H9 (cell line): ENCODE data around the gene ADAT2. TPM values are rescaled to one million over a fixed set of nuclear protein-coding genes. Genes with fewer than 3 reads are reported as not detected.

Experiments used
- DNase-seq: peaks from one replicate; pipeline ENCODE4 v3.0.0-alpha.2; 2017
- H2AFZ ChIP-seq: one replicate; pipeline ENCODE4 v1.6.1; 2013; ENCODE audit warnings: mild to moderate bottlenecking, low read length, control low read depth, moderate library complexity
- H2AK5ac ChIP-seq: 2 replicates; pipeline ENCODE4 v1.6.1; 2013; ENCODE audit warnings: low read length, control low read depth, mixed read lengths; ENCODE audit not compliant: insufficient read length
- H2BK120ac ChIP-seq: one replicate; pipeline ENCODE4 v1.6.1; 2013; ENCODE audit warnings: low read depth, mild to moderate bottlenecking, low read length, control low read depth, inconsistent platforms; ENCODE audit not compliant: poor library complexity, severe bottlenecking
- H2BK12ac ChIP-seq: 2 replicates; pipeline ENCODE4 v1.6.1; 2013; ENCODE audit warnings: low read length, control low read depth, mixed read lengths, low read depth; ENCODE audit not compliant: insufficient read length
- H2BK15ac ChIP-seq: 2 replicates; pipeline ENCODE4 v1.6.1; 2013; ENCODE audit warnings: low read depth, low read length, control low read depth
- H2BK20ac ChIP-seq: one replicate; pipeline ENCODE4 v1.6.1; 2013; ENCODE audit warnings: low read depth, mild to moderate bottlenecking, low read length, control low read depth, inconsistent platforms; ENCODE audit not compliant: poor library complexity, severe bottlenecking
- H2BK5ac ChIP-seq: 2 replicates; pipeline ENCODE4 v1.6.1; 2013; ENCODE audit warnings: low read length, control low read depth, mixed read lengths; ENCODE audit not compliant: insufficient read length
- H3K14ac ChIP-seq: 2 replicates; pipeline ENCODE4 v1.6.1; 2013; ENCODE audit warnings: low read length, control low read depth; ENCODE audit not compliant: insufficient read depth
- H3K18ac ChIP-seq: 2 replicates; pipeline ENCODE4 v1.6.1; 2013; ENCODE audit warnings: low read depth, mild to moderate bottlenecking, mixed read lengths, low read length, control low read depth; ENCODE audit not compliant: insufficient read length
- H3K23ac ChIP-seq: 2 replicates; pipeline ENCODE4 v1.6.1; 2013; ENCODE audit warnings: low read length, control low read depth, mixed read lengths, low read depth; ENCODE audit not compliant: insufficient read length
- H3K23me2 ChIP-seq: 2 replicates; pipeline ENCODE4 v1.6.1; 2013; ENCODE audit warnings: low read depth, mild to moderate bottlenecking, mixed read lengths, low read length, control low read depth; ENCODE audit not compliant: insufficient read length, poor library complexity, severe bottlenecking
- H3K27ac ChIP-seq: 2 replicates; pipeline ENCODE4 v1.5.1; 2013; ENCODE audit warnings: low read length, control low read depth, mixed read lengths, low read depth; ENCODE audit not compliant: insufficient read length
- H3K27me3 ChIP-seq: 2 replicates; pipeline ENCODE4 v1.6.1; 2013; ENCODE audit warnings: low read length, control low read depth, inconsistent platforms; ENCODE audit not compliant: insufficient read depth
- H3K4ac ChIP-seq: 2 replicates; pipeline ENCODE4 v1.6.1; 2013; ENCODE audit warnings: low read depth, mild to moderate bottlenecking, control low read depth, inconsistent platforms, low read length, moderate library complexity
- H3K4me1 ChIP-seq: 2 replicates; pipeline ENCODE4 v1.6.1; 2013; ENCODE audit warnings: low read length, control low read depth, inconsistent platforms; ENCODE audit not compliant: insufficient read depth
- H3K4me2 ChIP-seq: 2 replicates; pipeline ENCODE4 v1.6.1; 2013; ENCODE audit warnings: low read length, control low read depth, mixed read lengths; ENCODE audit not compliant: insufficient read length, insufficient read depth
- H3K56ac ChIP-seq: 2 replicates; pipeline ENCODE4 v1.6.1; 2013; ENCODE audit warnings: low read depth, mild to moderate bottlenecking, mixed read lengths, low read length, control low read depth; ENCODE audit not compliant: insufficient read length
- H3K79me1 ChIP-seq: 2 replicates; pipeline ENCODE4 v1.6.1; 2013; ENCODE audit warnings: low read depth, mild to moderate bottlenecking, moderate library complexity, low read length, control low read depth, inconsistent platforms; ENCODE audit not compliant: insufficient read depth, poor library complexity, severe bottlenecking
- H3K79me2 ChIP-seq: 2 replicates; pipeline ENCODE4 v1.6.1; 2013; ENCODE audit warnings: low read length, control low read depth, inconsistent platforms; ENCODE audit not compliant: insufficient read depth
- H3K9ac ChIP-seq: 2 replicates; pipeline ENCODE4 v1.6.1; 2013; ENCODE audit warnings: low read length, control low read depth, mixed read lengths; ENCODE audit not compliant: insufficient read length; ENCODE audit errors: extremely low read depth
- H3K9me3 ChIP-seq: one replicate; pipeline ENCODE4 v1.6.1; 2013; ENCODE audit warnings: low read depth, low read length, inconsistent platforms; ENCODE audit not compliant: control insufficient read depth
- H3T11ph ChIP-seq: one replicate; pipeline ENCODE4 v1.6.1; 2013; ENCODE audit warnings: mild to moderate bottlenecking, low read length, control low read depth, inconsistent platforms
- H4K20me1 ChIP-seq: one replicate; pipeline ENCODE4 v1.6.1; 2013; ENCODE audit not compliant: control insufficient read depth, insufficient read length, insufficient read depth
- H4K5ac ChIP-seq: 2 replicates; pipeline ENCODE4 v1.6.1; 2013; ENCODE audit warnings: low read depth, mild to moderate bottlenecking, mixed read lengths, low read length, control low read depth; ENCODE audit not compliant: insufficient read length
- H4K8ac ChIP-seq: replicated peaks from 2 replicates; pipeline ENCODE4 v1.6.1; 2013; ENCODE audit warnings: low read length, control low read depth, mixed read lengths, low read depth; ENCODE audit not compliant: insufficient read length
- H4K91ac ChIP-seq: 2 replicates; pipeline ENCODE4 v1.6.1; 2013; ENCODE audit warnings: low read depth, mild to moderate bottlenecking, moderate library complexity, mixed read lengths, low read length, control low read depth; ENCODE audit not compliant: insufficient read length
- H3K27ac Mint-ChIP-seq, 3 experiments: 2 replicates in 2 of 3; 3 replicates in 1 of 3; pipeline ENCODE4 v1.8.0; 2020 to 2021; ENCODE audit warnings: mixed read lengths in 3 of 3, mild to moderate bottlenecking in 1 of 3, moderate library complexity in 1 of 3
- H3K27me3 Mint-ChIP-seq: 2 replicates; pipeline ENCODE4 v1.8.0; 2021; ENCODE audit warnings: low read depth, mild to moderate bottlenecking, moderate library complexity, mixed read lengths
- H3K36me3 Mint-ChIP-seq, 3 experiments: 2 replicates in 2 of 3; 3 replicates in 1 of 3; pipeline ENCODE4 v1.8.0; 2020 to 2021; ENCODE audit warnings: low read depth in 3 of 3, mixed read lengths in 3 of 3; ENCODE audit not compliant: insufficient read depth in 1 of 3
- H3K4me1 Mint-ChIP-seq, 2 experiments: 2 replicates each; pipeline ENCODE4 v1.8.0; 2020; ENCODE audit warnings: mixed read lengths in 2 of 2
- H3K4me3 Mint-ChIP-seq, 2 experiments: 2 replicates in 1 of 2; 3 replicates in 1 of 2; pipeline ENCODE4 v1.8.0; 2020 to 2021; ENCODE audit warnings: mild to moderate bottlenecking in 2 of 2, mixed read lengths in 2 of 2, moderate library complexity in 1 of 2
- H3K9me3 Mint-ChIP-seq, 2 experiments: 2 replicates in 1 of 2; 3 replicates in 1 of 2; pipeline ENCODE4 v1.8.0; 2020; ENCODE audit warnings: mild to moderate bottlenecking in 2 of 2, mixed read lengths in 2 of 2, moderate library complexity in 1 of 2
- WGBS: extraction: QIAGEN DNeasy Blood & Tissue Kit; methylation state at CpG from one replicate; pipeline ENCODE4 v1.1.7; 2013; ENCODE audit warnings: missing lambda C conversion rate, low lambda C conversion rate, mixed read lengths; ENCODE audit not compliant: insufficient read length; ENCODE audit errors: extremely low coverage; 5-methylcytosine and 5-hydroxymethylcytosine counted together
- total RNA-seq: library from RNA; stranded (reverse); gene quantifications from 2 replicates; pipeline ENCODE4 v1.2.1, GENCODE V29; 2021
- TF ChIP-seq, protein P1 (sequence below): fragments of 200-600 bp; sonication (generic); conservative IDR thresholded peaks from 3 replicates; pipeline ENCODE4 v1.8.0; 2021; ENCODE audit warnings: antibody characterized with exemption, mild to moderate bottlenecking

ADAT2 gene
- total RNA-seq, 1 experiment from 2014 or later = 11.3 TPM

DNA sequence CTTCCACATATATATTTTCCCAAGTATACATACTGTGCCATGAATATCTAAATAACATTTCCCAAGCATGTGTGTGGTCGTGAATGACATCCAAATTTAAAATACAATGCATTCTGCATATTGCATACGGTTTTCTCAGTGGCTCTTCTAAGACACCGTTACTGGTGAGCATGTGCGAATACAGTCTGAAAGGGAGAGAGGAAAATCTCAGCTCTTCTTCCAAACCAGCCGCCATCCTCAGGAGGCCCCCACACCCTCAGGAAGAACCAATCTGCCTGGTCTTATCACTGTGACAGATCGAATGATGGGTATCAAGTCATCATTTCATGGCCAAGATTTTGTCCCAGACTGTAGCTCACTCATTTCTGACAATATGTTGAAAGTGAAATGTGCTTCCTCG lies 50.7 kb downstream of the ADAT2 start:
- H2BK15ac ChIP-seq = no peak overlapping the region
- no peaks in the 10 kb centered on the region for H3K27me3 ChIP-seq
- no peak overlapping the region for H3K18ac ChIP-seq
- H4K5ac ChIP-seq = no peak overlapping the region
- Mint-ChIP-seq H3K36me3 (no peaks in the 10 kb centered on the region), H3K9me3 (no peaks in the 10 kb centered on the region), H3K4me3 (no peak overlapping the region), H3K27me3 (no peaks in the 10 kb centered on the region), H3K27ac (no peak overlapping the region), H3K4me1 (peaks cover 34 to 36% of the 10 kb centered on the region in 2 experiments)
- no peaks in the 10 kb centered on the region for H3K79me1 ChIP-seq
- no peak overlapping the region for H3T11ph ChIP-seq
- H4K8ac ChIP-seq = no peak overlapping the region
- no peak overlapping the region for H2BK12ac ChIP-seq
- no peak overlapping the region for H3K9ac ChIP-seq
- peaks cover 8% of the 10 kb centered on the region for H3K4me1 ChIP-seq
- H3K14ac ChIP-seq = no peak overlapping the region
- H3K27ac ChIP-seq = no peak overlapping the region
- TF ChIP-seq, protein P1, sequence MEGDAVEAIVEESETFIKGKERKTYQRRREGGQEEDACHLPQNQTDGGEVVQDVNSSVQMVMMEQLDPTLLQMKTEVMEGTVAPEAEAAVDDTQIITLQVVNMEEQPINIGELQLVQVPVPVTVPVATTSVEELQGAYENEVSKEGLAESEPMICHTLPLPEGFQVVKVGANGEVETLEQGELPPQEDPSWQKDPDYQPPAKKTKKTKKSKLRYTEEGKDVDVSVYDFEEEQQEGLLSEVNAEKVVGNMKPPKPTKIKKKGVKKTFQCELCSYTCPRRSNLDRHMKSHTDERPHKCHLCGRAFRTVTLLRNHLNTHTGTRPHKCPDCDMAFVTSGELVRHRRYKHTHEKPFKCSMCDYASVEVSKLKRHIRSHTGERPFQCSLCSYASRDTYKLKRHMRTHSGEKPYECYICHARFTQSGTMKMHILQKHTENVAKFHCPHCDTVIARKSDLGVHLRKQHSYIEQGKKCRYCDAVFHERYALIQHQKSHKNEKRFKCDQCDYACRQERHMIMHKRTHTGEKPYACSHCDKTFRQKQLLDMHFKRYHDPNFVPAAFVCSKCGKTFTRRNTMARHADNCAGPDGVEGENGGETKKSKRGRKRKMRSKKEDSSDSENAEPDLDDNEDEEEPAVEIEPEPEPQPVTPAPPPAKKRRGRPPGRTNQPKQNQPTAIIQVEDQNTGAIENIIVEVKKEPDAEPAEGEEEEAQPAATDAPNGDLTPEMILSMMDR = no peak
- H3K23ac ChIP-seq = no peak overlapping the region
- no peak overlapping the region for H3K4ac ChIP-seq
- H2BK20ac ChIP-seq = no peak overlapping the region
- no peaks in the 10 kb centered on the region for H4K20me1 ChIP-seq
- no peak overlapping the region for H4K91ac ChIP-seq
- H3K56ac ChIP-seq = no peak overlapping the region
- H3K4me2 ChIP-seq = no peak overlapping the region
- H3K23me2 ChIP-seq = no peaks in the 10 kb centered on the region
- DNase-seq = no peak
- H3K9me3 ChIP-seq = no peaks in the 10 kb centered on the region
- H2BK5ac ChIP-seq = no peak overlapping the region
- no peaks in the 10 kb centered on the region for H3K79me2 ChIP-seq
- H2AFZ ChIP-seq = no peak overlapping the region
- no peak overlapping the region for H2AK5ac ChIP-seq
- WGBS = no CpG with 5 or more reads among the region's 7 CpGs
- no peak overlapping the region for H2BK120ac ChIP-seq
